ENCODE data around the gene INSC. TPM values are rescaled to one million over a fixed set of nuclear protein-coding genes. Genes with fewer than 3 reads are reported as not detected.

The INSC gene
- total and polyA plus RNA-seq, 10 donors = 0.04 to 1.8 (median 0.29) TPM; not detected in 2

- DNase-seq = no peak
Observed at GRCh38 chr11:15115686-15116085, 963 bp downstream of the INSC start.

GRCh38 chr11:15117751-15118150 is 3.0 kb downstream of the INSC start:
- TF ChIP-seq POLR2AphosphoS5 (IDR thresholded peaks at IDR 0.05) (no peak), POLR2A (IDR thresholded peaks at IDR 0.05) (no peak), CTCF (IDR thresholded peaks at IDR 0.05 in 8 of 11, conservative IDR thresholded peaks at IDR 0.05 in 3 of 11) (no peak)
- no peak for DNase-seq
- 71 to 85% (median 79%) methylated on average over 4 of the region's 4 CpGs for WGBS, 5 donors
- H3K4me1 ChIP-seq = peaks cover 0 to 29% (median 21%) of the 10 kb centered on the region in 6 donors
- intact Hi-C loops (cut with DNase I; ENCODE audit: low total_unique reads) = no loop called here
- no peak overlapping the region for H3K27ac ChIP-seq
- no peak overlapping the region for H3K4me3 ChIP-seq
- no peaks in the 10 kb centered on the region for H3K9me3 ChIP-seq
- no peaks in the 10 kb centered on the region for H3K36me3 ChIP-seq
- H3K27me3 ChIP-seq (replicated peaks in 1 of 7) = peaks cover 0 to 60% (median 20%) of the 10 kb centered on the region in 7 donors

More at GRCh38 chr11:15115686-15116085, 963 bp downstream of the INSC start:
- H3K27ac ChIP-seq = no peak overlapping the region
- WGBS, 5 donors = 94 to 99% (median 95%) methylated on average over 5 of the region's 5 CpGs
- peaks cover 0 to 36% (median 22%) of the 10 kb centered on the region in 6 donors for H3K4me1 ChIP-seq
- no peaks in the 10 kb centered on the region for H3K36me3 ChIP-seq
- intact Hi-C loops (cut with DNase I; ENCODE audit: low total_unique reads) = no loop called here
- TF ChIP-seq POLR2AphosphoS5 (IDR thresholded peaks at IDR 0.05) = no peak
- no peak for TF ChIP-seq CTCF (IDR thresholded peaks at IDR 0.05 in 8 of 11, conservative IDR thresholded peaks at IDR 0.05 in 3 of 11)
- TF ChIP-seq POLR2A (IDR thresholded peaks at IDR 0.05) = no peak
- no peaks in the 10 kb centered on the region for H3K9me3 ChIP-seq
- peaks cover 0 to 60% (median 20%) of the 10 kb centered on the region in 7 donors for H3K27me3 ChIP-seq (replicated peaks in 1 of 7)
- H3K4me3 ChIP-seq = no peak overlapping the region

DNA sequence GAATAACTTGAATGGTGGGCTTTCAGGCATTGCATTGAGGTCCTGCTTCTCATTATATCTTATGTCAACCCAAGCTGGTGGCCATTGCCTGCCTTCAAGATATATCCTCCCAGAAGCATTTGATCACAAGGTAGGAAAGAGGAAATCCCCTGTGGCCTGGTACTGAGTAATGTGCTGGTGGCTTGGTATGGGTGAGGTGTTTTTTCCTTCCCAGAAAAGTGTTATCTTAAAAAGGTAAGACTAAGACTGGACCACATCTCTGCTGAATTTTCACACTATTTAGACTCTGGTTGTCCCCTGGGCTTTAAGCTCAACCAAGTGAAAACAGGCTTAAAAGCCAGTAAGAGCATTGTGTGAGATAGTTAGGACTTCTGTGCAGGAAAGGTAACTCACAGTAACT is 3.7 kb downstream of the INSC start:
- Histone ChIP-seq H3K36me3 (no peaks in the 10 kb centered on the region), H3K9me3 (no peaks in the 10 kb centered on the region), H3K27me3 (replicated peaks in 1 of 7) (peaks cover 0 to 66% (median 20%) of the 10 kb centered on the region in 7 donors), H3K4me1 (peaks cover 0 to 22% (median 18%) of the 10 kb centered on the region in 6 donors), H3K27ac (no peak overlapping the region), H3K4me3 (no peak overlapping the region)
- DNase-seq = no peak
- intact Hi-C loops (cut with DNase I; ENCODE audit: low total_unique reads) = no loop called here
- TF ChIP-seq POLR2AphosphoS5 (IDR thresholded peaks at IDR 0.05) = no peak
- TF ChIP-seq POLR2A (IDR thresholded peaks at IDR 0.05) = no peak
- TF ChIP-seq CTCF (IDR thresholded peaks at IDR 0.05 in 8 of 11, conservative IDR thresholded peaks at IDR 0.05 in 3 of 11) = no peak

GRCh38 chr11:15119352-15119751 is 4.6 kb downstream of the INSC start:
- DNase-seq = no peak
- Histone ChIP-seq H3K27me3 (replicated peaks in 1 of 7) (peaks cover 0 to 63% (median 20%) of the 10 kb centered on the region in 7 donors), H3K27ac (no peak overlapping the region), H3K36me3 (no peaks in the 10 kb centered on the region), H3K4me1 (peaks cover 0 to 13% (median 8%) of the 10 kb centered on the region in 6 donors), H3K4me3 (no peak overlapping the region), H3K9me3 (no peaks in the 10 kb centered on the region)
- TF ChIP-seq POLR2AphosphoS5 (IDR thresholded peaks at IDR 0.05) (no peak), POLR2A (IDR thresholded peaks at IDR 0.05) (no peak), CTCF (IDR thresholded peaks at IDR 0.05 in 8 of 11, conservative IDR thresholded peaks at IDR 0.05 in 3 of 11) (no peak)
- intact Hi-C loops (cut with DNase I; ENCODE audit: low total_unique reads) = no loop called here
- 68 to 88% (median 78%) methylated on average over 2 to 4 of the region's 4 CpGs for WGBS, 5 donors

Measured in spleen (tissue), 11 donors.